Fibroblast of villous mesenchyme (primary cell): ENCODE results near the gene SAMD13. TPM values are rescaled to one million over a fixed set of nuclear protein-coding genes. Genes with fewer than 3 reads are reported as not detected.

Source experiments
- DNase-seq: peaks from one replicate; pipeline ENCODE4 v3.0.0-alpha.2; 2010; ENCODE audit warnings: low read depth
- H3K4me3 ChIP-seq: 2 replicates; pipeline ENCODE4 v1.5.1; 2011; ENCODE audit warnings: low read depth, mild to moderate bottlenecking, low read length
- total RNA-seq: library from RNA; depleted of rRNA; stranded (reverse); fragments of >200 nt; gene quantifications from 2 replicates; pipeline ENCODE4 v1.2.3, GENCODE V29; 2012
- TF ChIP-seq, protein P1 (sequence below): IDR thresholded peaks from 2 replicates; pipeline ENCODE4 v1.5.1; 2012; ENCODE audit warnings: low read depth, mild to moderate bottlenecking, low read length; ENCODE audit not compliant: insufficient read depth

Gene SAMD13
- total RNA-seq, 1 donor: under 0.01 TPM

DNA sequence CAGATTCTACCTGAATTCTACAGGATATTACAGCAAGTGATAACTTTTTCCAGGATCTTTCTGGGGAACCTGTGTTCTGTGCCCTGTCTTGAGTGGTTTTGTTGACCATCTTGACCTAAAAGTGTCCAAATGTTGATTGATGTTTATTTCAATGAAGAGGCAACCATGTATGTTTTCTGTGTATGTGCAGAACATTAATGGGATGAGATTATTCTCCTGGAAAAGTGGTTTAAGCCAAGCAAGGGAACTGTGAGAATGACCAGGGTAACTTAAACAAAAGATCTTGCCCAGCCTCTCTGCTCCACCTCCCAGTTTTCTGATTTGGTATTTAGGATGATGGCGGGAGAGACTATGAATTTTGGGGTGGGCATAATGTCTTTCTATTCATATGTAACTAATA, 1.0 kb upstream of the SAMD13 start:
- no peak overlapping the region for H3K4me3 ChIP-seq
- TF ChIP-seq, protein P1, sequence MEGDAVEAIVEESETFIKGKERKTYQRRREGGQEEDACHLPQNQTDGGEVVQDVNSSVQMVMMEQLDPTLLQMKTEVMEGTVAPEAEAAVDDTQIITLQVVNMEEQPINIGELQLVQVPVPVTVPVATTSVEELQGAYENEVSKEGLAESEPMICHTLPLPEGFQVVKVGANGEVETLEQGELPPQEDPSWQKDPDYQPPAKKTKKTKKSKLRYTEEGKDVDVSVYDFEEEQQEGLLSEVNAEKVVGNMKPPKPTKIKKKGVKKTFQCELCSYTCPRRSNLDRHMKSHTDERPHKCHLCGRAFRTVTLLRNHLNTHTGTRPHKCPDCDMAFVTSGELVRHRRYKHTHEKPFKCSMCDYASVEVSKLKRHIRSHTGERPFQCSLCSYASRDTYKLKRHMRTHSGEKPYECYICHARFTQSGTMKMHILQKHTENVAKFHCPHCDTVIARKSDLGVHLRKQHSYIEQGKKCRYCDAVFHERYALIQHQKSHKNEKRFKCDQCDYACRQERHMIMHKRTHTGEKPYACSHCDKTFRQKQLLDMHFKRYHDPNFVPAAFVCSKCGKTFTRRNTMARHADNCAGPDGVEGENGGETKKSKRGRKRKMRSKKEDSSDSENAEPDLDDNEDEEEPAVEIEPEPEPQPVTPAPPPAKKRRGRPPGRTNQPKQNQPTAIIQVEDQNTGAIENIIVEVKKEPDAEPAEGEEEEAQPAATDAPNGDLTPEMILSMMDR: no peak
- DNase-seq: no peak

DNA sequence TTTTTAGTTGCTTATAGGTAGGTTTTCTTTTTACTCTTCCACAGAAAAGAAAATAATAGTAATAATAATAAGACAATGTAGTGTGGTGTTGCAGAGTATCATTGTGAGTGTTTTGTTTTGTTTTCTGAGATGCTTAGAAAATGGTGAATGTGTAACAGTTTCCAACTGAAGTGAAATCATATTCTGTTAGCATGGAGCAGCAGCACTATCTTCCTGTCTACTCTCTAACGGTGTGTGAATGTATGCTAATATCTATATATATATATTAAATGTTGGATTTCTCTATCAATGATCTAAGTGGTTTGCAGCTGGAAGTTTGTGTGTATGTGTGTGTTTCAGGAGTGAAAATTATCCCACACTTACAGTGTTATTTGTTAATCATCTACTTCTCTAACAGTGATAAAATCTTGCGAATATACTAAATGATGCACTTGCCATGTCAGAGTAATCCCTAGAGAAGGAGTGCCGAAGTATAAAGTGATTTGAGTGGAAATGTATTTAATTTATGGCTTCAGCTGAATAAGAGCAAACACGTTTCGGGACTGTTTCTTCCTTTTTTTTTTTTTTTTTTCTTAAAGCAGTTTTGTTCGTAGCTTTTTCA, 377 bp downstream of the SAMD13 start:
- no peak overlapping the region for H3K4me3 ChIP-seq
- TF ChIP-seq, protein P1: no peak
- DNase-seq: no peak

DNA sequence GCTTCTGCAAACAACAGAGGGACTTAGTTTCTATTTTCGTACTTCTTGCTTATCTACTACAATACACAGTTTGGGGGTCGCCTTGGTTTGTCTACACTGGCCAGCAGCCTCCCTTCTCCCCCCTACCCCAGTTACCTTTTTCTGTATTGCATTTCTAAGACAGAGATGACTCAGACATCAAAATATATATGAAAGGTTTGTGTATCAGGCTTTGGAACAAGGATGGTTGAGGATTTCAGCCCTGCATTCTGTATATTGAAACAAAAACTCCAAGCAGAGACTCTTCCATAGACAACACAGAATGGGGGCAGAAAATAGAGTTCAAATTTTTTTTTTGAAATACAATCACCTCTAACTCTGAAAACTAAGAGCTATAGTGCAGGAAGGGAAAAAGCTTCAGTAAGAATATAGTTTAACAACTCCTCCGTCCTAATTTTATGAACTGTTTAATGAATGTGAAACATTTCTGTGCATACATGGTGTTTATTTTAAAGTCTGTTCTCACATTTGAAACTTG, 1.9 kb downstream of the SAMD13 start:
- DNase-seq: no peak
- TF ChIP-seq, protein P1: no peak
- peak overlapping the region; percentile 4 for H3K4me3 ChIP-seq

DNA sequence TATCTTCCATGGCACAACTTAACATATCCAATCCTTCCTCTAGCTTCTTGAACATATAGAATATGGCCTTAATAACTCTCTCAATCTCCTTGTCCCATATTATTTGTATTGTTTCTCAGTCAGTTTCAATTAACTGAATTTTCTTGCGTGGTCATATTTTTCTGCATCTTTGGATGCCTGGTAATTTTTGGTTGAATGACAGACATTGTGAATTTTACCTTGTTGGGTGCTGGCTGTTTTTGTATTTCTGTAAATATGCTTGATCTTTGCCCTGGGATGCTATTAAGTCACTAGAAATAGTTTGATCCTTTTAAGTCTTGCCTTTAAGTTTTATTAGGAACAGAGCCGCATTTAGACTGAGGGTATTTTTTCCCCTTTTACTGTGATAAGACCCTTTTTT, 5.9 kb downstream of the SAMD13 start:
- no peak overlapping the region for H3K4me3 ChIP-seq
- TF ChIP-seq, protein P1: no peak
- DNase-seq: no peak

DNA sequence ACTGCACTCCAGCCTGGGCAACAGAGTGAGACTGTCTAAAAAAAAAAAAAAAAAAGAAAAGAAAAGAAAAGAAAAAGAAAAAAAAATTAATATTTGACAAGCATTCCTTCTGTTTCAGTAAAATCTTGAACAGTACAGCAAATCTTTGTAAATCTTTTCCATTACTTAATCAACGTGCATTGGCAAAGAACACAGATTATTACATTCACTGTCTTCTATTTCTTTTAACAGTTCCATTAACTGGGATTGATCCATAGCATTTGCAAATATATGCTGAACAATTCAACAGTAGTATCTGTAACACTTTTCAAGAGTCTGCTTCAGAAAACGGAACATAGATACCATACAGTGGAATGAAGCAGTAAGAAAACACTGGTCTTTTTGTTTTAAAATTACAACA, 9.8 kb downstream of the SAMD13 start:
- no peak for DNase-seq
- TF ChIP-seq, protein P1: no peak
- H3K4me3 ChIP-seq: no peak overlapping the region

DNA sequence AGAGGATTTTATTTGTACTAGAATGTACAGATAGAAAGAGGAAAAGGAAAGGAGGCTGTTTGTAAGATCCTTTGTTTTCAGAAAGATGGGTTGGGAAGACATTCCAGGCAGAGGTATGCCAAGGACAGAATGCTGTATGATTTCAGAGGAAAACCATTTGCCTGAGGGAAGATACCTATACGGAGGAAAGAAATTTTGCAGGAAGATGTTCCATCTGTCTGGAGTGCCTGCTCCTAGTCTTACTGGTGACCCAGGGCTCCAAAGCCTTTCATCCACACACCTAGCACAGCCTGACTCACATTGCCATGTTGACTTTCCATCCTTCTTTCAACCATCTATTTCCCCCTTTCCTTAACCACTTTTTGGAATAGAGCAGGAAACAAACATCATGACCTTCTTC, 18.2 kb downstream of the SAMD13 start:
- no peak overlapping the region for H3K4me3 ChIP-seq
- TF ChIP-seq, protein P1: no peak
- DNase-seq: no peak

DNA sequence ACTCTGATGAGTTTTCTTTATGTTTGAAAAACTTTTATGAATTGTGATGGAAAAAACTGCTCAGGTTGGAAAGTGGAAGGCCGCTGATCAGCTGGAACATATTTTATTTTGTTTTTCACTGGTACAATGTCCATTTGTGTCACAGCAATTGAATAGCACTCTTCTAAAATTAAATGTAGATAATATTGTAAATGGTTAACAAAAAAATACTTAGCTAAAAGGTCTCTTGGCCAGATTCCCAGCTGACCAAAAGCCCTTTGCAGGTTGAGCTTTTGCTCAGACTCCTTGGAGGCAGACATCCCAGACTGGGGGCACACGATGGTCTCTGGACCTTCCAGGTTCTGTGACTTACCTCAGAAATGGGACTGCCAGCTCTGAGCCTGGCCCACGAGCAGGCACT, 26.3 kb downstream of the SAMD13 start:
- no peak for DNase-seq
- TF ChIP-seq, protein P1: no peak
- no peak overlapping the region for H3K4me3 ChIP-seq
